ENCODE measurements around the gene ZNF341. TPM values are rescaled to one million over a fixed set of nuclear protein-coding genes. Genes with fewer than 3 reads are reported as not detected.

ZNF341 gene
- total and polyA plus RNA-seq, 2 donors (not counting 1 experiment from before 2014, with no cell fraction given): 9.1 to 10.9 TPM

- Histone ChIP-seq H3K27me3 (replicated peaks in 1 of 4; ENCODE audit: control extremely low read depth in 1 of 4, control insufficient read depth in 3 of 4, insufficient read depth in 4 of 4, low read length in 3 of 4) (no peaks in the 10 kb centered on the region), H3K4me3 (ENCODE audit: control extremely low read depth in 1 of 5, extremely low read depth in 1 of 5, insufficient read depth in 1 of 5, low read depth in 2 of 5, low read length in 4 of 5) (no peak overlapping the region), H3K79me2 (ENCODE audit: control insufficient read depth, insufficient read depth, low read length) (no peaks in the 10 kb centered on the region), H3K4me2 (replicated peaks; ENCODE audit: low read depth, low read length, poor library complexity, severe bottlenecking) (no peak overlapping the region), H3K36me3 (replicated peaks in 1 of 2; ENCODE audit: control extremely low read depth in 1 of 2, control insufficient read depth in 1 of 2, extremely low read depth in 1 of 2, insufficient read depth in 2 of 2, low read length in 1 of 2) (no peaks in the 10 kb centered on the region), H3K4me1 (ENCODE audit: control insufficient read depth in 2 of 2, insufficient read depth in 2 of 2, low read length in 2 of 2) (peaks cover 16 to 22% of the 10 kb centered on the region in 2 donors), H2AFZ (ENCODE audit: insufficient read depth, low read depth, low read length, poor library complexity, severe bottlenecking) (no peak overlapping the region), H3K9me3 (ENCODE audit: control extremely low read depth in 1 of 3, control insufficient read depth in 2 of 3, insufficient read depth in 1 of 3, low read length in 2 of 3) (no peaks in the 10 kb centered on the region), H3K9ac (ENCODE audit: low read length) (no peak overlapping the region), H3K27ac (ENCODE audit: low read length in 2 of 2) (no peak overlapping the region), H4K20me1 (ENCODE audit: control insufficient read depth, insufficient read depth, low read length, poor library complexity, severe bottlenecking) (no peaks in the 10 kb centered on the region)
- TF ChIP-seq EZH2 (IDR thresholded peaks at IDR 0.05; ENCODE audit: borderline replicate concordance, insufficient read depth, low read depth, low read length, poor library complexity, severe bottlenecking) (no peak), CTCF (IDR thresholded peaks at IDR 0.05) (no peak)
- H3K9me3 Mint-ChIP-seq (ENCODE audit: insufficient read depth): no peaks in the 10 kb centered on the region
- WGBS (ENCODE audit: insufficient coverage): 100% methylated on average over 2 of the region's 3 CpGs
- no peak for ATAC-seq (ENCODE audit: low read depth)
- H3K4me3 Mint-ChIP-seq: no peak overlapping the region
- ChIA-PET CTCF (interaction anchor here (0.8 to 1.8 kb wide), 3 partner anchors 20 to 231 kb away, joined by 3 to 5 read pairs (median 4); partner anchors contain the start of gene C20orf144), POLR2A (no interaction called here)
- no peak for DNase-seq
- no peaks in the 10 kb centered on the region for H3K27me3 Mint-ChIP-seq
- no peak overlapping the region for H3K27ac Mint-ChIP-seq
- intact Hi-C loops (cut with micrococcal nuclease): no loop called here
- H3K4me1 Mint-ChIP-seq: peaks cover 22% of the 10 kb centered on the region
These were observed 43.5 kb upstream of the ZNF341 start for GRCh38 chr20:33687993-33688937.

- no peaks in the 10 kb centered on the region for H3K9me3 ChIP-seq (ENCODE audit: control extremely low read depth in 1 of 3, control insufficient read depth in 2 of 3, insufficient read depth in 1 of 3, low read length in 2 of 3)
- no peaks in the 10 kb centered on the region for H3K27me3 ChIP-seq (replicated peaks in 1 of 4; ENCODE audit: control extremely low read depth in 1 of 4, control insufficient read depth in 3 of 4, insufficient read depth in 4 of 4, low read length in 3 of 4)
- TF ChIP-seq EZH2 (IDR thresholded peaks at IDR 0.05; ENCODE audit: borderline replicate concordance, insufficient read depth, low read depth, low read length, poor library complexity, severe bottlenecking) (no peak), CTCF (IDR thresholded peaks at IDR 0.05) (no peak)
- Mint-ChIP-seq H3K4me3 (no peak overlapping the region), H3K9me3 (ENCODE audit: insufficient read depth) (no peaks in the 10 kb centered on the region), H3K4me1 (peaks cover 22% of the 10 kb centered on the region), H3K27ac (no peak overlapping the region), H3K27me3 (no peaks in the 10 kb centered on the region)
- no peaks in the 10 kb centered on the region for H3K36me3 ChIP-seq (replicated peaks in 1 of 2; ENCODE audit: control extremely low read depth in 1 of 2, control insufficient read depth in 1 of 2, extremely low read depth in 1 of 2, insufficient read depth in 2 of 2, low read length in 1 of 2)
- no peaks in the 10 kb centered on the region for H4K20me1 ChIP-seq (ENCODE audit: control insufficient read depth, insufficient read depth, low read length, poor library complexity, severe bottlenecking)
- DNase-seq (no peak), ATAC-seq (ENCODE audit: low read depth) (no peak)
- 100% methylated on average over 1 of the region's 3 CpGs for WGBS (ENCODE audit: insufficient coverage)
- H3K4me3 ChIP-seq (ENCODE audit: control extremely low read depth in 1 of 5, extremely low read depth in 1 of 5, insufficient read depth in 1 of 5, low read depth in 2 of 5, low read length in 4 of 5): no peak overlapping the region
- H3K79me2 ChIP-seq (ENCODE audit: control insufficient read depth, insufficient read depth, low read length): no peaks in the 10 kb centered on the region
- H3K4me1 ChIP-seq (ENCODE audit: control insufficient read depth in 2 of 2, insufficient read depth in 2 of 2, low read length in 2 of 2): peaks cover 16 to 22% of the 10 kb centered on the region in 2 donors
- no peak overlapping the region for H2AFZ ChIP-seq (ENCODE audit: insufficient read depth, low read depth, low read length, poor library complexity, severe bottlenecking)
- ChIA-PET CTCF (interaction anchor here (0.5 to 1.2 kb wide), 3 partner anchors 21 to 232 kb away, joined by 3 read pairs; no protein-coding TSS in a partner anchor), POLR2A (no interaction called here)
- intact Hi-C loops (cut with micrococcal nuclease): no loop called here
- no peak overlapping the region for H3K4me2 ChIP-seq (replicated peaks; ENCODE audit: low read depth, low read length, poor library complexity, severe bottlenecking)
- H3K9ac ChIP-seq (ENCODE audit: low read length): no peak overlapping the region
- H3K27ac ChIP-seq (ENCODE audit: low read length in 2 of 2): no peak overlapping the region
These were observed 42.8 kb upstream of the ZNF341 start for GRCh38 chr20:33688938-33689424.
